Progenitor cell of endocrine pancreas (in vitro differentiated cells): ENCODE results near the gene MRPL3. TPM values are rescaled to one million over a fixed set of nuclear protein-coding genes. Genes with fewer than 3 reads are reported as not detected.
"Not testable (repeated sequence)": the region's sequence is repeated elsewhere in the genome, so short reads cannot be mapped to it uniquely, and the experiment has no call there.

Experiments used
- DNase-seq: peaks from one replicate; pipeline ENCODE4 v3.0.0; 2021; ENCODE audit warnings: low spot score; ENCODE audit not compliant: unreplicated experiment
- H3K27ac Mint-ChIP-seq: 2 replicates; pipeline ENCODE4 v1.8.0; 2021; ENCODE audit warnings: mild to moderate bottlenecking, moderate library complexity, mixed read lengths
- H3K27me3 Mint-ChIP-seq: 2 replicates; pipeline ENCODE4 v1.8.0; 2021; ENCODE audit warnings: mixed read lengths
- H3K36me3 Mint-ChIP-seq: 2 replicates; pipeline ENCODE4 v1.8.0; 2022; ENCODE audit warnings: mixed read lengths; ENCODE audit not compliant: insufficient read depth
- H3K4me1 Mint-ChIP-seq: 2 replicates; pipeline ENCODE4 v1.8.0; 2021; ENCODE audit warnings: low read depth, mixed read lengths
- H3K4me3 Mint-ChIP-seq: 2 replicates; pipeline ENCODE4 v1.8.0; 2021; ENCODE audit warnings: low read depth, mild to moderate bottlenecking, moderate library complexity, mixed read lengths
- H3K9me3 Mint-ChIP-seq: 2 replicates; pipeline ENCODE4 v1.8.0; 2021; ENCODE audit warnings: low read depth, mixed read lengths
- CTCF ChIP-seq: fragments of 200-600 bp; sonication (generic); IDR thresholded peaks from one replicate; pipeline ENCODE4 v1.5.0; 2021; ENCODE audit warnings: antibody characterized with exemption, mild to moderate bottlenecking; ENCODE audit not compliant: unreplicated experiment
- total RNA-seq: library from RNA; stranded (reverse); gene quantifications from 2 replicates; pipeline ENCODE4 v1.2.1, GENCODE V29; 2021

MRPL3 gene
- total RNA-seq, 1 donor from 2014 or later, result 83.8 TPM

GRCh38 chr3:131491084-131491483 lies 11.7 kb downstream of the MRPL3 start:
- H3K9me3 Mint-ChIP-seq, result no peaks in the 10 kb centered on the region
- no peak overlapping the region for H3K4me3 Mint-ChIP-seq
- peaks cover 16% of the 10 kb centered on the region for H3K36me3 Mint-ChIP-seq
- H3K27ac Mint-ChIP-seq, result no peak overlapping the region
- no peaks in the 10 kb centered on the region for H3K27me3 Mint-ChIP-seq
- no peak for TF ChIP-seq CTCF
- DNase-seq, result no peak
- no peaks in the 10 kb centered on the region for H3K4me1 Mint-ChIP-seq

DNA sequence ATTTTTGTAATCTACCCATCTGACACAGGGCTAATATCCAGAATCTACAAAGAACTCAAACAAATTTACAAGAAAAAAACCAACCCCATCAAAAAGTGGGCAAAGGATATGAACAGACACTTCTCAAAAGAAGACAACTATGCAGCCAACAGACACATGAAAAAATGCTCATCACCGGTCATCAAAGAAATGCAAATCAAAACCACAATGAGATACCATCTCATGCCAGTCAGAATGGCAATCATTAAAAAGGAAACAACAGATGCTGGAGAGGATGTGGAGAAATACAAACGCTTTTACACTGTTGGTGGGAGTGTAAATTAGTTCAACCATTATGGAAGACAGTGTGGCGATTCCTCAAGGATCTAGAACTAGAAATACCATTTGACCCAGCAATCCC lies 16.2 kb downstream of the MRPL3 start:
- not testable (repeated sequence) for H3K27ac Mint-ChIP-seq, H3K27me3 Mint-ChIP-seq, DNase-seq, H3K4me3 Mint-ChIP-seq, H3K4me1 Mint-ChIP-seq, H3K9me3 Mint-ChIP-seq
- peaks cover 12% of the 10 kb centered on the region for H3K36me3 Mint-ChIP-seq

- no peak overlapping the region for H3K4me3 Mint-ChIP-seq
- H3K27ac Mint-ChIP-seq, result no peak overlapping the region
- no peaks in the 10 kb centered on the region for H3K27me3 Mint-ChIP-seq
- no peak for TF ChIP-seq CTCF
- H3K9me3 Mint-ChIP-seq, result no peaks in the 10 kb centered on the region
- DNase-seq, result no peak
- H3K4me1 Mint-ChIP-seq, result no peaks in the 10 kb centered on the region
- peaks cover 12% of the 10 kb centered on the region for H3K36me3 Mint-ChIP-seq
Observed at GRCh38 chr3:131485119-131485518, 17.7 kb downstream of the MRPL3 start.

GRCh38 chr3:131484496-131485111 lies 18.2 kb downstream of the MRPL3 start:
- no peaks in the 10 kb centered on the region for H3K27me3 Mint-ChIP-seq

DNA sequence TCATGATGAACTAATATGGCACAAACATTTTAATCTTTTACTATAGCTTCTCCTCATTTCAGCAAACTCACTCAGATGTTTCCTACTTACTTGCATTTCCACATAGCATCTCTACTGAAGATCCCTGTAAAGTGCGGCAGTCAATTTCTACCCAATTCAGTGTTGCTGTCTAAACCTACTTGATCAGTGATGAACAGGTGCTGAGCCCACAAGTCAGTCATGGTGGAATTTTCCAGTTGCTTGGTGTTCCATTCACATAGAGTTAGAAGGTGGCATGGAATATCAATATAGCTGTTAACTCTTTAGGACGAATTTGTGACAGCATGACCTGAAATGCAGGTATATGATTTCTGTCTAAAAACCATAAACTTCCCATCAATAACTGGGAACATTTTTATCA lies 22.7 kb downstream of the MRPL3 start:
- H3K27ac Mint-ChIP-seq, result no peak overlapping the region
- no peak for TF ChIP-seq CTCF
- H3K27me3 Mint-ChIP-seq, result no peaks in the 10 kb centered on the region
- no peaks in the 10 kb centered on the region for H3K9me3 Mint-ChIP-seq
- peaks cover 2% of the 10 kb centered on the region for H3K36me3 Mint-ChIP-seq
- DNase-seq, result no peak
- peaks cover 2% of the 10 kb centered on the region for H3K4me1 Mint-ChIP-seq
- H3K4me3 Mint-ChIP-seq, result no peak overlapping the region

More at GRCh38 chr3:131484496-131485111, 18.2 kb downstream of the MRPL3 start:
- no peak for DNase-seq
- H3K36me3 Mint-ChIP-seq, result peaks cover 12% of the 10 kb centered on the region
- no peak for TF ChIP-seq CTCF
- no peak overlapping the region for H3K27ac Mint-ChIP-seq
- H3K9me3 Mint-ChIP-seq, result no peaks in the 10 kb centered on the region
- H3K4me3 Mint-ChIP-seq, result no peak overlapping the region
- no peaks in the 10 kb centered on the region for H3K4me1 Mint-ChIP-seq

- no peak overlapping the region for H3K27ac Mint-ChIP-seq
- no peak overlapping the region for H3K4me3 Mint-ChIP-seq
- no peaks in the 10 kb centered on the region for H3K9me3 Mint-ChIP-seq
- TF ChIP-seq CTCF, result no peak
- H3K36me3 Mint-ChIP-seq, result peaks cover 6% of the 10 kb centered on the region
- no peaks in the 10 kb centered on the region for H3K27me3 Mint-ChIP-seq
- DNase-seq, result no peak
- H3K4me1 Mint-ChIP-seq, result peaks cover 2% of the 10 kb centered on the region
Observed at GRCh38 chr3:131477813-131478212, 25.0 kb downstream of the MRPL3 start.
